IMR-90 (cell line): ENCODE data around the gene KIF1C. TPM values are rescaled to one million over a fixed set of nuclear protein-coding genes. Genes with fewer than 3 reads are reported as not detected.

Experiments
- ATAC-seq: fragments of 200-7000 bp; cut with Tn5 transposase; 2 replicates; pipeline ENCODE4 v1.9.1; 2020; ENCODE audit warnings: low read depth, mild to moderate bottlenecking, moderate library complexity
- BruUV-seq: library from RNA; stranded (reverse); fragments of 400-500 nt; replicated peaks from 2 replicates; lab custom pipeline; 2021; lab: Mats Ljungman, UMichigan
- CTCF ChIA-PET: fragments of 300-600 bp; formaldehyde crosslinking; extraction: SDS; loops from one replicate; lab custom pipeline; 2021; ENCODE audit warnings: antibody characterized with exemption; lab: Yijun Ruan, JAX
- POLR2A ChIA-PET: fragments of 300-600 bp; sonication (Branson Sonifier 250); formaldehyde crosslinking; loops from one replicate; lab custom pipeline; 2022; ENCODE audit warnings: antibody characterized with exemption; ENCODE audit not compliant: unreplicated experiment; lab: Charles Lee
- DNase-seq: peaks from one replicate; pipeline ENCODE4 v3.0.0; 2013
- H2AFZ ChIP-seq: replicated peaks from 2 replicates; pipeline ENCODE3; 2013; ENCODE audit warnings: low read length, mild to moderate bottlenecking; ENCODE audit not compliant: poor library complexity
- H2AK5ac ChIP-seq: 2 replicates; pipeline ENCODE4 v1.6.1; 2013; ENCODE audit warnings: low read depth, low read length, inconsistent platforms
- H2AK9ac ChIP-seq: replicated peaks from 2 replicates; pipeline ENCODE3; 2013; ENCODE audit warnings: mild to moderate bottlenecking, low read depth, low read length, moderate library complexity; ENCODE audit not compliant: poor library complexity
- H2BK120ac ChIP-seq: 2 replicates; pipeline ENCODE4 v1.6.1; 2013; ENCODE audit warnings: low read depth, low read length, inconsistent platforms
- H2BK15ac ChIP-seq: 3 replicates; pipeline ENCODE4 v1.6.1; 2013; ENCODE audit warnings: low read depth, low read length, inconsistent platforms
- H2BK20ac ChIP-seq: 2 replicates; pipeline ENCODE4 v1.6.1; 2013; ENCODE audit warnings: low read depth, mild to moderate bottlenecking, inconsistent platforms, low read length, moderate library complexity
- H2BK5ac ChIP-seq: 2 replicates; pipeline ENCODE4 v1.6.1; 2013; ENCODE audit warnings: mild to moderate bottlenecking, low read depth, low read length, inconsistent platforms; ENCODE audit not compliant: poor library complexity, severe bottlenecking
- H3K14ac ChIP-seq: replicated peaks from 2 replicates; pipeline ENCODE4 v1.6.1; 2013; ENCODE audit warnings: low read depth, low read length, inconsistent platforms
- H3K18ac ChIP-seq: 2 replicates; pipeline ENCODE4 v1.6.1; 2013; ENCODE audit warnings: low read depth, low read length, control low read depth
- H3K23ac ChIP-seq: 2 replicates; pipeline ENCODE4 v1.6.1; 2013; ENCODE audit warnings: low read depth, low read length, inconsistent platforms
- H3K27ac ChIP-seq: 2 replicates; pipeline ENCODE4 v1.5.1; 2013; ENCODE audit warnings: mild to moderate bottlenecking, control low read depth, low read length; ENCODE audit not compliant: insufficient read depth
- H3K27me3 ChIP-seq: 2 replicates; pipeline ENCODE4 v1.6.1; 2013; ENCODE audit warnings: low read length; ENCODE audit not compliant: control insufficient read depth, insufficient read depth
- H3K36me3 ChIP-seq: 2 replicates; pipeline ENCODE4 v1.6.1; 2013; ENCODE audit warnings: low read length, mixed read lengths; ENCODE audit not compliant: control insufficient read depth, insufficient read depth
- H3K4ac ChIP-seq: 2 replicates; pipeline ENCODE4 v1.6.1; 2013; ENCODE audit warnings: low read depth, low read length, inconsistent platforms
- H3K4me1 ChIP-seq: 2 replicates; pipeline ENCODE4 v1.6.1; 2013; ENCODE audit warnings: low read length, mixed read lengths; ENCODE audit not compliant: control insufficient read depth, insufficient read depth
- H3K4me2 ChIP-seq: 2 replicates; pipeline ENCODE4 v1.6.1; 2013; ENCODE audit warnings: low read depth, mild to moderate bottlenecking, control low read depth, low read length, moderate library complexity
- H3K4me3 ChIP-seq: 2 replicates; pipeline ENCODE4 v1.5.1; 2013; ENCODE audit warnings: low read depth, mild to moderate bottlenecking, control low read depth, low read length, moderate library complexity; ENCODE audit not compliant: insufficient read depth
- H3K56ac ChIP-seq: 2 replicates; pipeline ENCODE4 v1.6.1; 2013; ENCODE audit warnings: low read length, inconsistent platforms; ENCODE audit not compliant: insufficient read depth; ENCODE audit errors: extremely low read depth
- H3K79me1 ChIP-seq, 2 experiments: 2 replicates each; pipeline ENCODE4 v1.6.1; 2013; ENCODE audit warnings: low read length in 2 of 2, inconsistent platforms in 1 of 2, low read depth in 1 of 2
- H3K9ac ChIP-seq: 2 replicates; pipeline ENCODE4 v1.6.1; 2013; ENCODE audit warnings: low read depth, low read length, control low read depth
- H3K9me1 ChIP-seq: 2 replicates; pipeline ENCODE4 v1.6.1; 2013; ENCODE audit warnings: low read length, inconsistent platforms; ENCODE audit not compliant: insufficient read depth
- H3K9me3 ChIP-seq: 2 replicates; pipeline ENCODE4 v1.6.1; 2013; ENCODE audit warnings: low read length; ENCODE audit not compliant: control insufficient read depth, insufficient read depth
- H4K20me1 ChIP-seq: 2 replicates; pipeline ENCODE4 v1.6.1; 2013; ENCODE audit warnings: low read length, inconsistent platforms; ENCODE audit not compliant: insufficient read depth
- H4K5ac ChIP-seq: 2 replicates; pipeline ENCODE4 v1.6.1; 2013; ENCODE audit warnings: mild to moderate bottlenecking, low read depth, low read length, control low read depth
- H4K8ac ChIP-seq, 2 experiments: 2 replicates each; pipeline ENCODE4 v1.6.1; 2013; ENCODE audit warnings: low read depth in 2 of 2, low read length in 2 of 2, control low read depth in 1 of 2, inconsistent platforms in 1 of 2
- H4K91ac ChIP-seq: 2 replicates; pipeline ENCODE4 v1.6.1; 2013; ENCODE audit warnings: low read depth, low read length, inconsistent platforms; ENCODE audit not compliant: insufficient read depth
- BHLHE40 ChIP-seq: fragments of 150-350 bp; IDR thresholded peaks from 2 replicates; pipeline ENCODE4 v1.6.1; 2016; ENCODE audit warnings: mild to moderate bottlenecking, low read depth, low read length
- CTCF ChIP-seq: conservative IDR thresholded peaks from 2 replicates; pipeline ENCODE4 v1.5.1; 2012; ENCODE audit warnings: mild to moderate bottlenecking, low read depth, low read length, improper control_type of control experiment
- ELK1 ChIP-seq: fragments of 150-350 bp; IDR thresholded peaks from 2 replicates; pipeline ENCODE4 v1.6.1; 2016; ENCODE audit warnings: low read depth, mild to moderate bottlenecking, low read length, moderate library complexity, borderline replicate concordance
- FOS ChIP-seq: fragments of 150-350 bp; IDR thresholded peaks from 2 replicates; pipeline ENCODE4 v1.6.1; 2016; ENCODE audit warnings: low read depth, low read length
- MAZ ChIP-seq: IDR thresholded peaks from 2 replicates; pipeline ENCODE4 v1.6.1; 2012; ENCODE audit warnings: low read depth, mild to moderate bottlenecking, low read length, improper control_type of control experiment, moderate library complexity, borderline replicate concordance
- NFE2L2 ChIP-seq: fragments of 150-350 bp; IDR thresholded peaks from 2 replicates; pipeline ENCODE4 v1.6.1; 2016; ENCODE audit warnings: low read depth, mild to moderate bottlenecking, low read length
- RCOR1 ChIP-seq: IDR thresholded peaks from 2 replicates; pipeline ENCODE4 v1.6.1; 2012; ENCODE audit warnings: mild to moderate bottlenecking, low read length, improper control_type of control experiment; ENCODE audit not compliant: insufficient replicate concordance
- RFX5 ChIP-seq: IDR thresholded peaks from 2 replicates; pipeline ENCODE4 v1.8.0; 2012; ENCODE audit warnings: low read depth, mild to moderate bottlenecking, low read length, moderate library complexity
- USF2 ChIP-seq: fragments of 150-350 bp; IDR thresholded peaks from 2 replicates; pipeline ENCODE4 v1.6.1; 2017; ENCODE audit warnings: mild to moderate bottlenecking, antibody characterized with exemption, low read length, low read depth
- WGBS, 2 experiments: methylation state at CpG; one replicate each; pipeline versions ENCODE4 v1.1.5 to v1.1.7; 2013; ENCODE audit warnings: missing lambda C conversion rate in 2 of 2; ENCODE audit not compliant: insufficient read length in 1 of 2; ENCODE audit errors: extremely low coverage in 2 of 2; 5-methylcytosine and 5-hydroxymethylcytosine counted together
- dilution Hi-C: fragments of 300-500 bp; cut with HindIII; formaldehyde crosslinking; loops from one replicate; pipeline ENCODE4 v1.14.3; 2018; ENCODE audit warnings: low sequenced_read_pairs; ENCODE audit not compliant: unreplicated experiment
- in situ Hi-C: fragments of 300-500 bp; cut with MboI; formaldehyde crosslinking; loops from 3 replicates; pipeline ENCODE4 v1.14.3; 2019; ENCODE audit warnings: low sequenced_read_pairs, inconsistent platforms, mixed read lengths
- intact Hi-C: fragments of 100-400 bp; cut with micrococcal nuclease; formaldehyde crosslinking; loops from 2 replicates; pipeline ENCODE4 v1.10.0; 2022
- polyA plus RNA-seq, 3 experiments: library from polyadenylated mRNA; depleted of rRNA; stranded (reverse); fragments of >200 nt; gene quantifications; 2 replicates each; pipeline ENCODE4 v1.2.3, GENCODE V29; 2012; ENCODE audit warnings: low replicate concordance in 1 of 3
- total RNA-seq: library from RNA; depleted of rRNA; stranded (reverse); fragments of >200 nt; gene quantifications from 2 replicates; pipeline ENCODE4 v1.2.3, GENCODE V29; 2012

KIF1C gene
- total and polyA plus RNA-seq, 2 of the 4 experiments (the other 2 are of a cell fraction), result 27.4 to 28.7 TPM

- H2BK20ac ChIP-seq, result no peak overlapping the region
- H3K23ac ChIP-seq, result no peak overlapping the region
- no peak overlapping the region for H2BK15ac ChIP-seq
- intact Hi-C loops (no loop called here), in situ Hi-C loops (loop anchor here (10.0 kb wide), 1 partner anchor 135 kb away; no protein-coding TSS in a partner anchor), dilution Hi-C loops (no loop called here)
- H3K4ac ChIP-seq, result no peak overlapping the region
- H3K79me1 ChIP-seq, result no peaks in the 10 kb centered on the region
- ChIA-PET POLR2A (no interaction called here), CTCF (interaction anchor here (0.7 kb wide), 1 partner anchor 53 kb away, joined by 4 read pairs; no protein-coding TSS in a partner anchor)
- peaks cover 2% of the 10 kb centered on the region; the same call in 1 of the 2 replicates for H3K27me3 ChIP-seq
- H4K20me1 ChIP-seq, result no peaks in the 10 kb centered on the region
- no peak overlapping the region for H2BK5ac ChIP-seq
- 83% methylated on average over 2 of the region's 9 CpGs; no CpG with 5 or more reads in 1 of the 2 experiments for WGBS, 2 experiments
- H2AK5ac ChIP-seq, result no peak overlapping the region
- ATAC-seq (no peak), DNase-seq (peak; percentile 20)
- H4K8ac ChIP-seq, result no peak overlapping the region
- H3K14ac ChIP-seq, result no peak overlapping the region
- no peak overlapping the region for H3K27ac ChIP-seq
- BruUV-seq, result no TSS peak
- no peaks in the 10 kb centered on the region for H3K9me1 ChIP-seq
- no peaks in the 10 kb centered on the region for H3K4me1 ChIP-seq
- no peak overlapping the region for H2BK120ac ChIP-seq
- H3K9ac ChIP-seq, result no peak overlapping the region
- H4K91ac ChIP-seq, result no peak overlapping the region
- no peak overlapping the region for H3K56ac ChIP-seq
- TF ChIP-seq MAZ (no peak), CTCF (no peak), FOS (no peak), NFE2L2 (no peak), RCOR1 (no peak), USF2 (no peak), RFX5 (no peak), BHLHE40 (no peak), ELK1 (no peak)
- H3K4me3 ChIP-seq, result no peak overlapping the region
- no peak overlapping the region for H3K18ac ChIP-seq
- H4K5ac ChIP-seq, result no peak overlapping the region
- no peaks in the 10 kb centered on the region for H3K36me3 ChIP-seq
- H3K4me2 ChIP-seq, result no peak overlapping the region
- no peak overlapping the region for H2AK9ac ChIP-seq
- H2AFZ ChIP-seq, result no peak overlapping the region
- H3K9me3 ChIP-seq, result no peaks in the 10 kb centered on the region
Observed at GRCh38 chr17:5050278-5050677, 52.5 kb downstream of the KIF1C start.
